ENCODE measurements around the gene NUTM2D.
A peak's percentile ranks its signal among the peaks of the same experiment; 100 is the strongest.
"Not testable (repeated sequence)": the region's sequence is repeated elsewhere in the genome, so short reads cannot be mapped to it uniquely, and the experiment has no call there.

NUTM2D gene

GRCh38 chr10:87357444-87357843 lies at the start of gene NUTM2D:
Gene NUTM2D (plus strand): TSS chr10:87357744. CDS start chr10:87358266, 522 bp downstream.
- DNase-seq (ENCODE audit: low read depth), result not testable (repeated sequence)

- DNase-seq (ENCODE audit: low read depth), result not testable (repeated sequence)
Measured at GRCh38 chr10:87308702-87309101, 48.8 kb upstream of the NUTM2D start.

GRCh38 chr10:87309657-87310056 lies 47.9 kb upstream of the NUTM2D start:
- DNase-seq (ENCODE audit: low read depth), result not testable (repeated sequence)

- not testable (repeated sequence) for DNase-seq (ENCODE audit: low read depth)
Measured at GRCh38 chr10:87311521-87311920, 46.0 kb upstream of the NUTM2D start.

GRCh38 chr10:87313649-87314359 lies 43.7 kb upstream of the NUTM2D start:
- DNase-seq (ENCODE audit: low read depth), result not testable (repeated sequence)

- DNase-seq (ENCODE audit: low read depth), result not testable (repeated sequence)
Measured at GRCh38 chr10:87314360-87314973, 43.1 kb upstream of the NUTM2D start.

GRCh38 chr10:87321505-87321904 lies 36.0 kb upstream of the NUTM2D start:
- not testable (repeated sequence) for DNase-seq (ENCODE audit: low read depth)

- DNase-seq (ENCODE audit: low read depth), result not testable (repeated sequence)
Measured at GRCh38 chr10:87324559-87324958, 33.0 kb upstream of the NUTM2D start.

- not testable (repeated sequence) for DNase-seq (ENCODE audit: low read depth)
Measured at GRCh38 chr10:87327958-87328357, 29.6 kb upstream of the NUTM2D start.

- not testable (repeated sequence) for DNase-seq (ENCODE audit: low read depth)
Measured at GRCh38 chr10:87329131-87329530, 28.4 kb upstream of the NUTM2D start.

- not testable (repeated sequence) for DNase-seq (ENCODE audit: low read depth)
Measured at GRCh38 chr10:87332687-87333086, 24.9 kb upstream of the NUTM2D start.

GRCh38 chr10:87340411-87340810 lies 17.1 kb upstream of the NUTM2D start:
- not testable (repeated sequence) for DNase-seq (ENCODE audit: low read depth)

GRCh38 chr10:87341546-87342142 lies 15.9 kb upstream of the NUTM2D start:
- DNase-seq (ENCODE audit: low read depth), result peak; percentile 4

GRCh38 chr10:87342249-87342710 lies 15.3 kb upstream of the NUTM2D start:
- DNase-seq (ENCODE audit: low read depth), result peak; percentile 72

- DNase-seq (ENCODE audit: low read depth), result peak; percentile 77
Measured at GRCh38 chr10:87342711-87343258, 14.8 kb upstream of the NUTM2D start.

- DNase-seq (ENCODE audit: low read depth), result not testable (repeated sequence)
Measured at GRCh38 chr10:87345743-87346142, 11.8 kb upstream of the NUTM2D start.

- not testable (repeated sequence) for DNase-seq (ENCODE audit: low read depth)
Measured at GRCh38 chr10:87350161-87350560, 7.4 kb upstream of the NUTM2D start.

GRCh38 chr10:87352825-87353224 lies 4.7 kb upstream of the NUTM2D start:
- DNase-seq (ENCODE audit: low read depth), result not testable (repeated sequence)

GRCh38 chr10:87355110-87355509 lies 2.4 kb upstream of the NUTM2D start:
- not testable (repeated sequence) for DNase-seq (ENCODE audit: low read depth)

- DNase-seq (ENCODE audit: low read depth), result not testable (repeated sequence)
Measured at GRCh38 chr10:87358159-87358558, 615 bp downstream of the NUTM2D start.

- not testable (repeated sequence) for DNase-seq (ENCODE audit: low read depth)
Measured at GRCh38 chr10:87369514-87370112, 12.1 kb downstream of the NUTM2D start.

- DNase-seq (ENCODE audit: low read depth), result not testable (repeated sequence)
Measured at GRCh38 chr10:87374091-87374490, 16.5 kb downstream of the NUTM2D start.

Measured in stimulated activated CD4-positive, alpha-beta T cell treated with anti-CD3 and anti-CD28 coated beads, Interleukin-2, amount 100 ng/mL, for 4 hours (primary cell).